GM13977 (cell line): Measurements from ENCODE around the gene NOTCH3.

Experiments used
- DNase-seq: peaks from one replicate; pipeline ENCODE4 v3.0.0; 2012; ENCODE audit warnings: low spot score
- in situ Hi-C: fragments of 300-500 bp; cut with MboI; formaldehyde crosslinking; loops from one replicate; pipeline ENCODE4 v1.12.0; 2022; ENCODE audit warnings: low sequenced_read_pairs, low pct_unique_long_range_greater_than_20kb, mixed read lengths, inconsistent platforms; ENCODE audit not compliant: unreplicated experiment
- TF ChIP-seq, protein P1 (sequence below): IDR thresholded peaks from 2 replicates; pipeline ENCODE4 v1.5.1; 2012; ENCODE audit warnings: mild to moderate bottlenecking, control low read depth; ENCODE audit not compliant: insufficient read depth; ENCODE audit errors: extremely low read depth, missing control alignments

NOTCH3 gene

GRCh38 chr19:15177269-15178116 lies 23.3 kb downstream of the NOTCH3 start:
- in situ Hi-C loops = loop anchor here (10.0 kb wide), 1 partner anchor 377 kb away; no protein-coding TSS in a partner anchor
- peak; percentile 92 for DNase-seq
- TF ChIP-seq, protein P1, sequence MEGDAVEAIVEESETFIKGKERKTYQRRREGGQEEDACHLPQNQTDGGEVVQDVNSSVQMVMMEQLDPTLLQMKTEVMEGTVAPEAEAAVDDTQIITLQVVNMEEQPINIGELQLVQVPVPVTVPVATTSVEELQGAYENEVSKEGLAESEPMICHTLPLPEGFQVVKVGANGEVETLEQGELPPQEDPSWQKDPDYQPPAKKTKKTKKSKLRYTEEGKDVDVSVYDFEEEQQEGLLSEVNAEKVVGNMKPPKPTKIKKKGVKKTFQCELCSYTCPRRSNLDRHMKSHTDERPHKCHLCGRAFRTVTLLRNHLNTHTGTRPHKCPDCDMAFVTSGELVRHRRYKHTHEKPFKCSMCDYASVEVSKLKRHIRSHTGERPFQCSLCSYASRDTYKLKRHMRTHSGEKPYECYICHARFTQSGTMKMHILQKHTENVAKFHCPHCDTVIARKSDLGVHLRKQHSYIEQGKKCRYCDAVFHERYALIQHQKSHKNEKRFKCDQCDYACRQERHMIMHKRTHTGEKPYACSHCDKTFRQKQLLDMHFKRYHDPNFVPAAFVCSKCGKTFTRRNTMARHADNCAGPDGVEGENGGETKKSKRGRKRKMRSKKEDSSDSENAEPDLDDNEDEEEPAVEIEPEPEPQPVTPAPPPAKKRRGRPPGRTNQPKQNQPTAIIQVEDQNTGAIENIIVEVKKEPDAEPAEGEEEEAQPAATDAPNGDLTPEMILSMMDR = peak; percentile 99

GRCh38 chr19:15175609-15176008 lies 25.2 kb downstream of the NOTCH3 start:
- no peak for DNase-seq
- TF ChIP-seq, protein P1 = no peak
- in situ Hi-C loops = loop anchor here (10.0 kb wide), 1 partner anchor 379 kb away; no protein-coding TSS in a partner anchor

DNA sequence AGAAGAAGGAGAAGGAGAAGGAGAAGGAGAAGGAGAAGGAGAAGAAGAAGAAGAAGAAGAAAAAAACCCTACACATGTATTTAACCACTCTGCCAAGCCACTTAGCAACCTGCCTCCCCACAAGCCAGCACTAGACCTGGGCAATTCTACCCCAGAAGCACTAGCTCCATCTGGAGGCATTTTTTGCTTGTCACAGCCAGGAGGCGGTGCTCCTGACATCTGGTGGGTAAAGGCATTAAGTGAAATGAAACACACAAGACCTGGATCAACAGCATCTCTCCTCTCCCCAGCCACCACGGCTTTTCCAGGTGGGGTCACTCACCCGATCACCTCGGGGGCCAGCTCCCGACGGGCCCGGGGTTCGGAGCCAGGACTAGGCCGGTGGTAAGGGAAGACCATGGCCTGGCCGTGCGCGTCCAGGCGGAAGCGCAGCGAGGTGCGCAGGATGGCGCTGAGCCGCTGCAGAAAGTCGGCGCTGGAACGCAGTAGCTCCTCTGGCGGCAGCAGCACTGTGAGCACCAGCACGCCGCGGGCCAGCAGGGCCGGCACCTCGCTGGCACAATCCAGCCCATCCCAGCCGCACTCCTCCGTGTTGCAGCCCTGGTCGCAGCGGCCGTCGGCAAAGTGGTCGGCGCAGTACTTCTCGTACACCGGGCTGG lies 26.9 kb downstream of the NOTCH3 start:
- no peak for DNase-seq
- in situ Hi-C loops = loop anchor here (10.0 kb wide), 1 partner anchor 381 kb away; no protein-coding TSS in a partner anchor
- TF ChIP-seq, protein P1 = peak; percentile 48

GRCh38 chr19:15170345-15170744 lies 30.4 kb downstream of the NOTCH3 start:
- TF ChIP-seq, protein P1 = no peak
- in situ Hi-C loops = loop anchor here (10.0 kb wide), 1 partner anchor 384 kb away; no protein-coding TSS in a partner anchor
- no peak for DNase-seq

- in situ Hi-C loops = loop anchor here (10.0 kb wide), 1 partner anchor 385 kb away; no protein-coding TSS in a partner anchor
Measured at GRCh38 chr19:15169541-15170285, 31.1 kb downstream of the NOTCH3 start.

DNA sequence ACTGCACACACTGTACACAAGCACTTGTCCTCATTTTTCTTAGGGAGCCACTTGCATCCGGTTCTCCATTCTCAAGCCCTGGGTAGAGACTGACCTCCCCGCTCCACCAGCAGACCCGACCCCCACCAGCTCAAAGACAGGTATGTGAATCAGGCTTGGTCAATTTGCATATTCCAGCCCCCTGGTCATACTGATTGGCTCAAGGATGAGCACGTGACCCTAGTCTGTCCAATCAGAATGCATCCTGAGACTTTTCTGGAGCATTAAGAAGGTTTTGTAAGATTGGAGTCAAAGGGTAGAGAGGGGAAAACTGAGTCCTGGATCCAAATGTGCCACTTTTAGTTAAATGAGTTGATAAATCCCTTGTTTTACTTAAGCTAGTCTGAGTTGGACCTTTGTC lies 34.1 kb downstream of the NOTCH3 start:
- DNase-seq = no peak
- TF ChIP-seq, protein P1 = no peak
- in situ Hi-C loops = no loop called here

More at GRCh38 chr19:15169541-15170285, 31.1 kb downstream of the NOTCH3 start:
- no peak for DNase-seq
- TF ChIP-seq, protein P1 = no peak
